SK-N-MC (cell line): ENCODE results near the gene TMEM167A.

ENCODE experiments used
- EZH2 ChIP-seq: fragments of 200-600 bp; sonication (generic); IDR thresholded peaks from one replicate; pipeline ENCODE4 v1.6.1; 2017; ENCODE audit warnings: antibody characterized with exemption
- FOXP2 ChIP-seq: optimal IDR thresholded peaks from 2 replicates; pipeline ENCODE3; 2011; ENCODE audit warnings: mild to moderate bottlenecking, moderate library complexity; ENCODE audit not compliant: insufficient read depth; ENCODE audit errors: extremely low read length, control extremely low read depth
- POLR2AphosphoS5 ChIP-seq: IDR thresholded peaks from 2 replicates; pipeline ENCODE4 v1.6.1; 2012; ENCODE audit warnings: mild to moderate bottlenecking, low read depth, low read length, borderline replicate concordance

DNA sequence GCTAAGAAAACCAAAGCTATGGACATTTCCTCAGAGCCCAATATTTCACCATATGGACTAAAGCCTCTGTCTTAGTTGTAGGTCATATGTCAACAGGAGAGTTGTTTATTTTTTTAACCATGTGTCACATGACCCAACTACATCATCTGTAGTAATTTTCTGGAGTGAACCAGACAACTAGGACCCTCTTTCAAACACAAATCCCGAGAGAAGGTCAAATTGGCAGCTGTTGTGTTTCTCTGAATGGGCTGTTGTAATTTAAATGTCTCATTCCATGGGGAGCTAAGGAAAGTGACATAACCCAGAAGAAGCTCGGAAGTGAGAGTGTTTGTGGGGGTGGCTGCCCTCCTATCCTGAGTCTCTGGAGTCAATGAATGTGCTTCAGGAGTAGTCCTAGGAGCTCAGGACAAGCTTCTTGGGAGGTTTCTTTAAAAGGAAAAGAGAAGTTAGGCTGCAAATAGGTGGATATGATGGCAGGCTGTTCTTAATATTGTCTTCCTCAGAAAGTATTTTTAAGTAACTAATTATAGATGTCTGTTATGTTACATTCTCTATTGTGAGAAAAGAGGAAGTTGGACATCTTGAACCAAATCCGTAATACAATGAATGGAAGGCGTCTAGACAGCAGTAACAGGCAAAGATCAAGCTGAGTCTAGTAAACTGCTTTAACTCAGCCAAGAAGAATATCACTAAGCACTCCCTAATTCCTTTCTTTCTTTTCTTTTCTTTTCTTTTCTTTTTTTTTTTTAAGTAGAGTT, 50.1 kb downstream of the TMEM167A start:
- no peak for TF ChIP-seq POLR2AphosphoS5
- no peak for TF ChIP-seq EZH2
- TF ChIP-seq FOXP2, result no peak
